Left lung (tissue), 10 donors: ENCODE results near the gene FLYWCH1. TPM values are rescaled to one million over a fixed set of nuclear protein-coding genes. Genes with fewer than 3 reads are reported as not detected.

Source experiments
- ATAC-seq: fragments of 200-7000 bp; cut with Tn5 transposase; one replicate; pipeline ENCODE4 v1.9.1; 2020; ENCODE audit warnings: moderate library complexity
- DNase-seq, 4 donors: peaks; one replicate each; pipeline ENCODE4 v3.0.0-alpha.2; 2013 to 2020
- H3K27ac ChIP-seq, 2 donors: fragments of 200-600 bp; sonication (generic) in 1 of 2; one replicate each; pipeline versions ENCODE4 v1.5.0 to v1.8.0; 2020 to 2021
- H3K27me3 ChIP-seq, 2 donors: fragments of 200-600 bp; sonication (generic) in 1 of 2; one replicate each; pipeline versions ENCODE4 v1.5.0 to v1.8.0; 2020 to 2021
- H3K36me3 ChIP-seq, 2 donors: fragments of 200-600 bp; sonication (generic) in 1 of 2; one replicate each; pipeline versions ENCODE4 v1.5.0 to v1.8.0; 2020 to 2021
- H3K4me1 ChIP-seq, 2 donors: fragments of 200-600 bp; one replicate each; pipeline ENCODE4 v1.8.0; 2021
- H3K4me3 ChIP-seq, 2 donors: fragments of 200-600 bp; sonication (generic) in 1 of 2; one replicate each; pipeline versions ENCODE4 v1.5.0 to v1.8.0; 2020 to 2021; ENCODE audit warnings: mild to moderate bottlenecking in 1 of 2
- H3K9me3 ChIP-seq, 2 donors: fragments of 200-600 bp; sonication (generic) in 1 of 2; one replicate each; pipeline versions ENCODE4 v1.5.0 to v1.8.0; 2020 to 2021
- intact Hi-C, 2 donors: fragments of 100-400 bp; cut with DNase I; formaldehyde crosslinking; loops; one replicate each; pipeline versions ENCODE4 v1.11.2 to v1.14.2; 2022
- polyA plus RNA-seq, 6 donors: library from polyadenylated mRNA; unstranded; fragments of 120-200 nt; gene quantifications; one replicate each; pipeline ENCODE4 v1.2.1, GENCODE V29; 2013; ENCODE audit not compliant: insufficient read length in 6 of 6
- total RNA-seq, 2 donors: library from RNA; stranded (reverse); fragmentation: NEBNext Ultra II Directional; extraction: Animal tissue kit (Norgen Biotek cat#: 25700); gene quantifications; one replicate each; pipeline ENCODE4 v1.2.1, GENCODE V29; 2021
- TF ChIP-seq, protein P1 (sequence below), 2 donors: fragments of 200-600 bp; sonication (generic) in 1 of 2; IDR thresholded peaks; one replicate each; pipeline versions ENCODE4 v1.5.0 to v1.8.0; 2021; ENCODE audit warnings: antibody characterized with exemption in 2 of 2
- donor health status: DM: no; HTN: yes; CAD: no.
- donor health status: DM: no; HTN: no; CAD: no.

Gene FLYWCH1
- total and polyA plus RNA-seq, 8 donors, result 17.2 to 42.9 (median 26.4) TPM

DNA sequence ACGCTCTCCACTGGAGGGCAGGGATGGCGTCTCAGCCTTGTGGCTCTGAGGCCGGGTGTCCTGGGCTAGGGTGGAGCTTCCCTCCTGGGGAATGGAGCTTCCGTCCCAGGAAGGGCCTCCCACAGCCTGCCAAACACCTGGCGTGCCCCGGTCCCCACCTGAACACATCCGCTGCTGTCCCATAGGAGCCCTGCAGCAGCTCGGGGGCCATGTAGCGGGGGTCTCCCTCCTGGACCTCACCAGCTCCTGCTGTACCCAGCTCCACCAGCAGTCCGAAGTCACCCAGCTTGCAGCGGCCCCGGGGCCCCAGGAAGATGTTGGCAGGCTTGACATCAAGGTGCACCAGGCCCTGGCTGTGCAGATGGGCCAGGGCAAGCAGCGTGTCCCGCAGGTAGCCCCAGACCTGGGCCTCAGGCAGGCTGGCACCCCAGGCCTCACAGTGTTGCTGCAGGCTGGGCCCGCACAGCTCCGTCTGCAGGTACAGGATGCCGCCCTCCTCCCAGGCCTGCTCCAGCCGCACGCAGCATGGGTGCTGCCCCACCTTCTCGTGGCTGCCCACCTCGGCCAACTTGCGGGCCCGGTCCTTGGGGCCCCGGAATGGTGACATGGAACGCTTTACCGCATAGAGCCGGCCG, 63.5 kb downstream of the FLYWCH1 start:
- Histone ChIP-seq H3K4me3 (no peak overlapping the region), H3K36me3 (peaks cover 0 to 19% of the 10 kb centered on the region in 2 donors), H3K9me3 (no peaks in the 10 kb centered on the region), H3K27ac (no peak overlapping the region), H3K4me1 (peaks cover 6 to 32% of the 10 kb centered on the region in 2 donors), H3K27me3 (no peaks in the 10 kb centered on the region)
- TF ChIP-seq, protein P1, sequence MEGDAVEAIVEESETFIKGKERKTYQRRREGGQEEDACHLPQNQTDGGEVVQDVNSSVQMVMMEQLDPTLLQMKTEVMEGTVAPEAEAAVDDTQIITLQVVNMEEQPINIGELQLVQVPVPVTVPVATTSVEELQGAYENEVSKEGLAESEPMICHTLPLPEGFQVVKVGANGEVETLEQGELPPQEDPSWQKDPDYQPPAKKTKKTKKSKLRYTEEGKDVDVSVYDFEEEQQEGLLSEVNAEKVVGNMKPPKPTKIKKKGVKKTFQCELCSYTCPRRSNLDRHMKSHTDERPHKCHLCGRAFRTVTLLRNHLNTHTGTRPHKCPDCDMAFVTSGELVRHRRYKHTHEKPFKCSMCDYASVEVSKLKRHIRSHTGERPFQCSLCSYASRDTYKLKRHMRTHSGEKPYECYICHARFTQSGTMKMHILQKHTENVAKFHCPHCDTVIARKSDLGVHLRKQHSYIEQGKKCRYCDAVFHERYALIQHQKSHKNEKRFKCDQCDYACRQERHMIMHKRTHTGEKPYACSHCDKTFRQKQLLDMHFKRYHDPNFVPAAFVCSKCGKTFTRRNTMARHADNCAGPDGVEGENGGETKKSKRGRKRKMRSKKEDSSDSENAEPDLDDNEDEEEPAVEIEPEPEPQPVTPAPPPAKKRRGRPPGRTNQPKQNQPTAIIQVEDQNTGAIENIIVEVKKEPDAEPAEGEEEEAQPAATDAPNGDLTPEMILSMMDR (IDR thresholded peaks at IDR 0.05), result no peak
- DNase-seq (no peak), ATAC-seq (no peak)
- intact Hi-C loops, result no loop called here

DNA sequence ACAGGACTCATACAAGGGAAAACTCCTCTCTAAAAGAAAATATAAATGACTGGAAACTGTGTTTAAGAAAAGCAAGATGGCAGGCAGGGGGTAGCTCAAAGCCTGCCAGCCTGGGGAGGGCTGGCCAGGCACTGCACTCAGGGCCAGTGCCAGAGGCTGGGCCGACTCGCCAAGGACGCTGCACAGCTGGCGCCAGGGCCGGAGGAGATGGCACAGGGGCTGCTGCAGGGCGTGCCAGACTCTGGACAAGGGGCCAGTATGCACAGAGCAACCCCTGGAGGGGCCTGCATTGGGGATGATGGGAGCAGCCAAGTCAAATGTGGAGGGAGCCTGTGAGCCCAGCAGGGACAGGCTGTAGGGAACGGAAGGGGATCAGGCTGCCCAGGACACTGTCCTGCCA, 64.5 kb downstream of the FLYWCH1 start:
- no peak for ATAC-seq
- H3K27ac ChIP-seq, result no peak overlapping the region

DNA sequence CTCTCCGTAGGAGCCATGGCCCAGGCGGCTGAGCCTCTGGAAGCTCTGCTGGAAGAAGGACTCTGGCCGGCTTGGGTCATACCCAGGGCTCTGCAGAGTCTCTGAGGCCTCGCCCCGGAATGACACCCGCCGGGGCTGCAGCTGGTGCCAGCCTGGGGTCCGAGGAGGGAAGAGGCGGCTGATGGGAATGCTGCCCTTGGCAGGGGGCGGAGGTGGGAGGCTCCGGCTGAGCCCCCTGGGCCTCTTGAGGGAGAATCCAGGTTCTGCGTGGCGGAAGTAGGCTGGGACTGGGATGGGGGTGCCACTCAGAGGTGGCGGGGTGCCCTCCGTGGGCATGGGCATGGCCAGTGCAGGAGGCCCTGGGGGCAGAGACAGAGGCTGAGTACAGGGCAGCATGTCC, 64.9 kb downstream of the FLYWCH1 start:
- TF ChIP-seq, protein P1 (IDR thresholded peaks at IDR 0.05), result no peak
- H3K9me3 ChIP-seq, result no peaks in the 10 kb centered on the region
- no peaks in the 10 kb centered on the region for H3K27me3 ChIP-seq
- H3K36me3 ChIP-seq, result peaks cover 0 to 18% of the 10 kb centered on the region in 2 donors
- no peak for ATAC-seq
- peaks cover 11 to 30% of the 10 kb centered on the region in 2 donors for H3K4me1 ChIP-seq
- no peak for DNase-seq
- no peak overlapping the region for H3K27ac ChIP-seq
- no peak overlapping the region for H3K4me3 ChIP-seq
- intact Hi-C loops, result no loop called here

More for the DNA sequence above, 64.5 kb downstream of the FLYWCH1 start:
- intact Hi-C loops, result no loop called here
- TF ChIP-seq, protein P1 (IDR thresholded peaks at IDR 0.05), result no peak
- Histone ChIP-seq H3K9me3 (no peaks in the 10 kb centered on the region), H3K27me3 (no peaks in the 10 kb centered on the region), H3K4me1 (peaks cover 11 to 29% of the 10 kb centered on the region in 2 donors), H3K36me3 (peaks cover 0 to 19% of the 10 kb centered on the region in 2 donors), H3K4me3 (no peak overlapping the region)
- no peak for DNase-seq

DNA sequence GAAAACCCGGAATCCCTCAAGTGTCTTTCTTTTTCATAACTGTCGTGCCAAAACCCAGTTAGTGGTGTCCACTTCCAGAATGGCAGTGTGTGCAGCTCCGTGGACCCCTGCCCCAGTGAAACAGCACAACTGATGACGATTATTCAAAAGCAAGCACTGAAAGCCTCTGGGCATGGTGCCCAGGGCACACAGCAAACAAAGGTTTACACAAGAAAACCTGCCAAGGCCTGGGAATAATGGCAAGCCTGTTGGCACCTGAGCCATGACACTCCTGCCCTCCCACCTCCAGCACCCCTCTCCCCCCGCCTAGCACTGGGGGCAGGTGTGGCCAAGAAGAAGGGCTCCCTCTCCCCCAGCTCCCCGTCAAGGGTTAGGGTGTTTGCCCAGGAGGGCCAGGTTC, 65.7 kb downstream of the FLYWCH1 start:
- intact Hi-C loops, result no loop called here
- TF ChIP-seq, protein P1 (IDR thresholded peaks at IDR 0.05), result no peak
- Histone ChIP-seq H3K36me3 (peaks cover 0 to 12% of the 10 kb centered on the region in 2 donors), H3K27me3 (no peaks in the 10 kb centered on the region), H3K4me1 (peaks cover 11 to 30% of the 10 kb centered on the region in 2 donors), H3K9me3 (no peaks in the 10 kb centered on the region), H3K27ac (no peak overlapping the region), H3K4me3 (no peak overlapping the region)
- peak in 2 of 4 donors; percentile 56 to 86 for DNase-seq
- peak; percentile 45 for ATAC-seq

DNA sequence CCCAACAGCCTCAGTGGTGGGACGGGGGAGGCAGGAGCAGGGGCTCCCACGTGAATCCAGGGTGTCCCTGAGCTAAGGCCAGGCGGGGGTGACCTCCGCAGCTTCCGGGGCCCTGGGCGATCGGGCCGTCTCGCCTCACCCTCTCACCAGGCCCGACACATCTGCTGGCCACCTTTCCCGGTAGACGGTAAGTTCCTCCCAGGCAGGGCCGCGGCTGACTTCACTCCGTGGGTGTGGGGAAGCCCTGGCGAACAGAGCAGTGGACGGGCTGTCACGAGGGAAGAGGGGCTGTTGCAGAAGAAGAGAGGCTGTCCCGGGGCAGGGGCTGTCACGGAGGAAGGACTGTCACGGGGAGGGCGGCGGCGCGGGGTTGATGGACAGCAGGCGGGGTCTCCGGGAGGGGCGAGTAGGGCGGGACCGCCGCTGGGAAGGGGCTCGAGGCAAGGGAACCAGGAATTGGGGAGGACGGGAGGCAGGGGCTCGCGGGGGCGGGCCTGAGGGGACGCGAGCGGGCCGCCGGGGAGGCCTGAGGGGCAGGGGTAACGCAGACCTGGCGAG, 68.0 kb downstream of the FLYWCH1 start:
- TF ChIP-seq, protein P1 (IDR thresholded peaks at IDR 0.05), result no peak
- intact Hi-C loops, result no loop called here
- peak in 1 of 4 donors; percentile 74 for DNase-seq

More for the DNA sequence above, 68.0 kb downstream of the FLYWCH1 start:
- H3K4me3 ChIP-seq, result peak overlapping the region; percentile 50 to 70
- H3K4me1 ChIP-seq, result peaks cover 11 to 42% of the 10 kb centered on the region in 2 donors
- no peaks in the 10 kb centered on the region for H3K27me3 ChIP-seq
- no peak overlapping the region for H3K27ac ChIP-seq
- ATAC-seq, result no peak
- peaks cover 0 to 11% of the 10 kb centered on the region in 2 donors for H3K36me3 ChIP-seq
- H3K9me3 ChIP-seq, result no peaks in the 10 kb centered on the region
